ENCODE data around the gene NDRG3.

Gene NDRG3

GRCh38 chr20:36607586-36608387, 138.1 kb downstream of the NDRG3 start:
- DNase-seq (ENCODE audit: low read depth in 2 of 2) = no peak

GRCh38 chr20:36606158-36607066, 139.5 kb downstream of the NDRG3 start:
- no peak for DNase-seq (ENCODE audit: low read depth in 2 of 2)

GRCh38 chr20:36605399-36606157, 140.3 kb downstream of the NDRG3 start, which contains the start of gene RAB5IF:
Gene RAB5IF (plus strand): TSS chr20:36605779. CDS start chr20:36605952, 173 bp downstream.
- peak; percentile 98 to 99 for DNase-seq (ENCODE audit: low read depth in 2 of 2)

GRCh38 chr20:36604952-36605398, 140.9 kb downstream of the NDRG3 start:
- DNase-seq (ENCODE audit: low read depth in 2 of 2) = peak in 1 of 2 experiments; percentile 35
